Measurements from ENCODE around the gene VANGL1. TPM values are rescaled to one million over a fixed set of nuclear protein-coding genes. Genes with fewer than 3 reads are reported as not detected.
"Not testable (repeated sequence)": the region's sequence is repeated elsewhere in the genome, so short reads cannot be mapped to it uniquely, and the experiment has no call there.

VANGL1 gene
- total RNA-seq, 1 donor from 2014 or later = 15.3 TPM

- Mint-ChIP-seq H3K27me3 (no peaks in the 10 kb centered on the region), H3K9me3 (peaks cover 17% of the 10 kb centered on the region), H3K4me1 (ENCODE audit: unreplicated experiment) (no peaks in the 10 kb centered on the region), H3K27ac (no peak overlapping the region), H3K4me3 (no peak overlapping the region), H3K36me3 (no peaks in the 10 kb centered on the region)
- no peak for TF ChIP-seq CTCF (conservative IDR thresholded peaks at IDR 0.05)
- no peak for DNase-seq (ENCODE audit: extremely low spot score, unreplicated experiment)
Observed at GRCh38 chr1:115620453-115620852, 21.3 kb upstream of the VANGL1 start.

- Mint-ChIP-seq H3K4me3 (no peak overlapping the region), H3K27ac (no peak overlapping the region), H3K36me3 (no peaks in the 10 kb centered on the region), H3K4me1 (ENCODE audit: unreplicated experiment) (no peaks in the 10 kb centered on the region), H3K27me3 (no peaks in the 10 kb centered on the region), H3K9me3 (peaks cover 17% of the 10 kb centered on the region)
- DNase-seq (ENCODE audit: extremely low spot score, unreplicated experiment) = no peak
- no peak for TF ChIP-seq CTCF (conservative IDR thresholded peaks at IDR 0.05)
Observed at GRCh38 chr1:115620950-115621349, 20.8 kb upstream of the VANGL1 start.

GRCh38 chr1:115624859-115625258 is 16.9 kb upstream of the VANGL1 start:
- DNase-seq (ENCODE audit: extremely low spot score, unreplicated experiment) = no peak
- no peak for TF ChIP-seq CTCF (conservative IDR thresholded peaks at IDR 0.05)
- H3K4me1 Mint-ChIP-seq (ENCODE audit: unreplicated experiment) = no peaks in the 10 kb centered on the region
- peaks cover 16% of the 10 kb centered on the region for H3K9me3 Mint-ChIP-seq
- no peak overlapping the region for H3K4me3 Mint-ChIP-seq
- peaks cover 4% of the 10 kb centered on the region for H3K27me3 Mint-ChIP-seq
- H3K36me3 Mint-ChIP-seq = no peaks in the 10 kb centered on the region
- H3K27ac Mint-ChIP-seq = no peak overlapping the region

- H3K36me3 Mint-ChIP-seq = no peaks in the 10 kb centered on the region
- H3K27me3 Mint-ChIP-seq = peaks cover 5% of the 10 kb centered on the region
- no peak for DNase-seq (ENCODE audit: extremely low spot score, unreplicated experiment)
- no peaks in the 10 kb centered on the region for H3K4me1 Mint-ChIP-seq (ENCODE audit: unreplicated experiment)
- no peaks in the 10 kb centered on the region for H3K9me3 Mint-ChIP-seq
- TF ChIP-seq CTCF (conservative IDR thresholded peaks at IDR 0.05) = no peak
- no peak overlapping the region for H3K4me3 Mint-ChIP-seq
- H3K27ac Mint-ChIP-seq = no peak overlapping the region
Observed at GRCh38 chr1:115630342-115630741, 11.4 kb upstream of the VANGL1 start.

GRCh38 chr1:115632251-115633026 is 9.3 kb upstream of the VANGL1 start:
- H3K27me3 Mint-ChIP-seq = peaks cover 5% of the 10 kb centered on the region
- H3K9me3 Mint-ChIP-seq = peaks cover 9% of the 10 kb centered on the region
- H3K27ac Mint-ChIP-seq = no peak overlapping the region
- no peaks in the 10 kb centered on the region for H3K4me1 Mint-ChIP-seq (ENCODE audit: unreplicated experiment)
- no peak for DNase-seq (ENCODE audit: extremely low spot score, unreplicated experiment)
- H3K36me3 Mint-ChIP-seq = no peaks in the 10 kb centered on the region
- no peak for TF ChIP-seq CTCF (conservative IDR thresholded peaks at IDR 0.05)
- no peak overlapping the region for H3K4me3 Mint-ChIP-seq

GRCh38 chr1:115633606-115634005 is 8.2 kb upstream of the VANGL1 start:
- not testable (repeated sequence) for H3K36me3 Mint-ChIP-seq; DNase-seq (ENCODE audit: extremely low spot score, unreplicated experiment); H3K27ac Mint-ChIP-seq; H3K4me3 Mint-ChIP-seq; H3K4me1 Mint-ChIP-seq (ENCODE audit: unreplicated experiment)
- peaks cover 18% of the 10 kb centered on the region for H3K9me3 Mint-ChIP-seq
- H3K27me3 Mint-ChIP-seq = peaks cover 10% of the 10 kb centered on the region

GRCh38 chr1:115637247-115637646 is 4.5 kb upstream of the VANGL1 start:
- not testable (repeated sequence) for H3K4me3 Mint-ChIP-seq; H3K4me1 Mint-ChIP-seq (ENCODE audit: unreplicated experiment); H3K27ac Mint-ChIP-seq; H3K27me3 Mint-ChIP-seq; DNase-seq (ENCODE audit: extremely low spot score, unreplicated experiment); H3K36me3 Mint-ChIP-seq
- H3K9me3 Mint-ChIP-seq = peaks cover 25% of the 10 kb centered on the region

Measured in type B pancreatic cell (in vitro differentiated cells).